Amniotic stem cell (primary cell): ENCODE results near the gene CUX1.

Experiments used
- DNase-seq: peaks from one replicate; lab custom pipeline; 2025; lab: John Stamatoyannopoulos, UW

The CUX1 gene

DNA sequence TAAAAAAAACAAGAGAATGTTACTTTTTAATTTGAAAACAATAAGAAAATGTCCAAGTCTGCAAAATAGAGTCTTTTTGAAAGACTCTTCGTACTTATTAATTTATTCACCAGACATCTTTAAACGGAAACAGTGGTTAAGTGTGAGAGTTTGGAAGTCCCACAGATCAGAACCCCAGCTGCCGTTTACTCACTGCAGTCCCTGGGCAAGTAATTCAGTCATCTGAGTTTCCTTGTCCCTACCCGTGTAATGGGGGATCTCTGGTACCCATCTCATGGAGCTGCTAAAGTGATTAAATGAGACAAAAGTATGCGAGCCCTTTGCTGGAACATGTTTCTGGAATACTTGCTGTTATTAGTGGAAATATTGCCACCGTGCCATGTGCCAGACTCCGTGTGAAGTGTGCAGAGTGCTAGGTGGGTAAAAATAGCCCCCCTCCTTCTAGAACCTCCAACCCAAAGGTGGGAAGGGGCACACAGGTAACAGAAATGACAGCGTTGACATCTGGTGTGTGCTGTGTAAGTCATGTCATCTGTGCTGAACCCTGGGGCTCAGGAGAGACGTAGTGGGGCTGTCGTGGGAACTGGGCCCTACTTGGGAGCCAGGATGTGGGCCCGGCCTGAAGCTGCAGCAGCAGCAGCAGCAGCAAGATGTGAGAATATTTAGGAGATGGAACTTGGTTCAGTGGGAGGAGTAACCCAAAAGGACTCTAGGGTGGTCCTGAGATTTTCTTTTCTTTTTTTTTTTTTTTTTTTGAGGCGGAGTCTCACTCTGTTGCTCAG, 140.5 kb downstream of the CUX1 start:
- no peak for DNase-seq

DNA sequence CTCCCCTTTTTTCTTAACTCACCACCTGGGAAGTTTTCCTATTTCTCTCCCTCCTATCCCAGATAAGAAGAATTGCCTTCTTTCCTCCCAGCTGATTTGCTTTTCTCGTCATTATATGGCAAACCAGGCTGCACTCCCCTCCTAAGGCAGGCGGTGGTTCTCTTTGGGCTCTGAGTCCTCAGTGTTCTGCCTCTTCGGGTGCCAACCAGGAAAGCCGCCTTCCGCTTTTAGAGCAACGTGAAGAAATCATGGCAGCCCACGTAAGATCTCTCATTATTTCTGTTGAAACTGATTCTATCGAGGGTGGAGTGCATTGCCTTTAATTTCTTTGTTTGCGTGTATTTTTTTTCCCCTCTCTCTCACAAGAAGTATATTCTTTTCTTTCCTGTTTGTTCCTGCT, 141.9 kb downstream of the CUX1 start:
- no peak for DNase-seq

DNA sequence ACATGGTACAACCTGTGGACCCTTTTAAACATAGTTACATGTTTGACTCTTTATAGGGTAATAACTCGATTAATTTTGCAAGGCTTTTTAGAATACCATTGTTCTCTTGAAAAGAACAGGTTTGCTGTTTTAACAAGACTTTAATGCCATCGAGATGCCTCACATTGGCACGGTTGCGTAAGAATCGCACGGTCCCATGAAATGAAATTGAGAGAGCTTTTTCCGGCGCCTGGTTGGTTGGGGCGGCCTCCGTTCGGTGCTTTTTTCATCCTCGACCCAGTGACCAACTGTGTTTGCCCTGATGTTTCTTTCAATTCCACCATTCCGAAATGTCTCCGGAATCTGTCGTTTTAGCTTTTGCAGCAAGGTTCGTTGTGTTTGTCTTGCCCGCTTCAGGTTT, 142.4 kb downstream of the CUX1 start:
- no peak for DNase-seq

DNA sequence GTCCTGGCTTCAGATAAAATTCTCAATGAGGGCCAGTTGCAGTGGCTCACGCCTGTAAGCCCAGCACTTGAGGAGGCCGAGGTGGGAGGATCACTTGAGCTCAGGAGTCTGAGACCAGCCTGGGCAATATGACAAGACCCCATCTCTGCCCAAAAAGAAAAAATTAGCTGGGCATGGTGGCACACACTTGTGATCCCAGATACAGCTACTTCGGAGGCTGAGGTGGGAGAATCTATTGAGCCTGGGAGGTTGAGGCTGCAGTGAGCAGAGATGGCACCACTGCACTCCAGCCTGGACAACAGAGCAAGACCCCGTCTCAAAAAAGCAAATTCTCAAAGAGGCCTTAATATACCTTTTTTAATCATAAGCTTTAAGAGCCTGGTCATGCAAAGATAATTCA, 142.9 kb downstream of the CUX1 start:
- DNase-seq = no peak

DNA sequence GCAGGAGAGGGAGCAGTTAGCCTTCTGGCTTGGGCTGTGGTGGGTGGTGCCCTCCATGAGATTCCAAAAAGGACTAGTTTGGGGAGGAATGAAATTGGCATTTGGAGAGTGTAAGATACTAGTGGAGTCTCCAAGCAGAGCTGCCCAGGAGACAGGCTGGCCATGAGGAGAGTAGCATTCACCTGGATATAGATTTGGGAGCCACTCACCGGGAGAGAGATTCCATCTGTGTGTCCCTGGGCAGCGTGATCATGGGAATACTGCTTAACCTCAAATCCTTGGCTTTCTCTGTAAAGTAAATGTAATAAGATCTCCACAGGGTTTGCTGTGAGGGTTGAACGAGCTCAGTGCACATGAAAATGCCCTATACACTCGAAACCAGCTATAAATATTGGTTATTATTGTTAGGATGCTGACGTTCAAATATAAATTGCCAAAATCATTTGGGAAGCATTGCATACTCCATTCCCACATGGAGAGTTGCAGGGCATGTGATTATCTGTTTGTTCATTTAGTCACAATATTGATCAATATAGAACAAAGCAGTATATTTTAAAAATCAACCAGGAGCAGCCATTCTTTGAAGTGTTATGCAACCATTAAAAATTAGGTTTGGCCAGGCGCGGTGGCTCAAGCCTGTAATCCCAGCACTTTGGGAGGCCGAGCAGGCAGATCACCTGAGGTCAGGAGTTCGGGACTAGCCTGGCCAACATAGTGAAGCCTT, 143.7 kb downstream of the CUX1 start:
- DNase-seq = no peak

DNA sequence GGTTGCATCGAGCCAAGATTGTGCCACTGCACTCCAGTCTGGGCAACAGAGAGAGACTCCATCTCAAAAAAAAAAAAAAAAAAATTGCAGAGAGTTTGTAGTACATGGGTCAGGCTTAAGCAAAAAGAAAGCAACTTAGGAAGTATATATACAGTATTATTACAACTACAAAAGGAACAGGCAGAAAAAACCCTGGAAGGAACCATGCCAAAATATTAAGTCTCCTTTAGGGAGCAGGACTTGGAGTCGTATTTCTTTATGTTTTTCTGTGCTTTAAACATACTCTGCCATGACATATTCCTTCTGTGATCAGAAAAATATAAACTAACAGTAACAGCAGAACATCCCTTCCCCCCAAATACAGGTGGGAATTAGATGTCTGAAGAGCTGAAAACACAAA, 144.4 kb downstream of the CUX1 start:
- no peak for DNase-seq

DNA sequence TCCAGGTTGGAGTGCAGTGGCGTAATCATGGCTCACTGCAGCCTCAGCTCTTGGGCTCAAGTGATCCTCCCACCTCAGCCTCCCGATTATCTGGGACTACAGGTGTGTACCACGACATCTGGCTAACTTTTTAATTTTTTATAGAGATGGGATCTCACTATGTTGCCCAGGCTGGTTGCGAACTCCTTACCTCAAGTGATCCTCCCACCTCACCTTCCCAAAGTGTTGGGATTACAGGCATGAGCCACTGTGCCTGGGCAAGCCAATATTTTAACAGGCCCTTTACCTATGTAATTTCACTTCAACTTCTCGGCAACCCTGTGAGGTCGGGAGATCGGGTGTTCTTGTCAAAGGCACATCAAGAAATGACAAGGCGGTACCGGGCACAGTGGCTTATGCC, 146.3 kb downstream of the CUX1 start:
- DNase-seq = no peak

DNA sequence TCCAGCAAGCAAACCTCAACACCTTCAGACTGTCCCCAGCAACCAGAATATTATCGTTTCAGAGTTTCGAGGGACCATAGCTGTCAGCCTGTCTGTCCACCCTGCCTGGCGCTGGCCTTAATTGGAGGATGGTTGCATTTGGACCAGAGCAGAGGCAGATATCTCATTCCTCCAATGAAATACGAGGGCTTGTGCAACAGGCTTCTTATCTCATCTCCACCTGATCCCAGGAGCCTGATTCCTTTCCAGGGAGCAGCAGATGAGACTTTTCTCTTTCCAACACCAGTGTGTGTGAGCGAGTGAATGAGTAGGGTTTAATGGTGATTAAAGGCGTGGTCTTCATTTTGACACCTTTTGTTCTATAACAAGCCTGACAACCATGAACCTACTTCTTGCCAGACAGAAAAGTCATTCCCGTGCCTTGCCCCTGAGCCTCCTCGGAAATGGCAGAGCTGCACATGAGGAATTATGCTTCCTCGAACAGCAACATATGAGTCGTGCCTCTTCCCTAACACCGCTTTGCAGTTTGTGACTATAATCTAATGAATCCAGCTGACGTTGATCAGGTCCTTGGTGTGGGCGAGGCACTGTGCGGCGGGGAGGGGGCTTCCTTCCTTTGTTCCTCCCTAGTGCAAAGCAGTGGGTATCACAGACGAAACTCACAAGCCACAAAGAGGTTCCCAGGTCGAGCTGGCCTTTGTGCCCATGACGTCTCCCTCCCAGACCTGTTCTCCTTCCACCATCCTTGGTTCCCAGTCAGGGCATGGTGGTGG, 147.4 kb downstream of the CUX1 start:
- no peak for DNase-seq

DNA sequence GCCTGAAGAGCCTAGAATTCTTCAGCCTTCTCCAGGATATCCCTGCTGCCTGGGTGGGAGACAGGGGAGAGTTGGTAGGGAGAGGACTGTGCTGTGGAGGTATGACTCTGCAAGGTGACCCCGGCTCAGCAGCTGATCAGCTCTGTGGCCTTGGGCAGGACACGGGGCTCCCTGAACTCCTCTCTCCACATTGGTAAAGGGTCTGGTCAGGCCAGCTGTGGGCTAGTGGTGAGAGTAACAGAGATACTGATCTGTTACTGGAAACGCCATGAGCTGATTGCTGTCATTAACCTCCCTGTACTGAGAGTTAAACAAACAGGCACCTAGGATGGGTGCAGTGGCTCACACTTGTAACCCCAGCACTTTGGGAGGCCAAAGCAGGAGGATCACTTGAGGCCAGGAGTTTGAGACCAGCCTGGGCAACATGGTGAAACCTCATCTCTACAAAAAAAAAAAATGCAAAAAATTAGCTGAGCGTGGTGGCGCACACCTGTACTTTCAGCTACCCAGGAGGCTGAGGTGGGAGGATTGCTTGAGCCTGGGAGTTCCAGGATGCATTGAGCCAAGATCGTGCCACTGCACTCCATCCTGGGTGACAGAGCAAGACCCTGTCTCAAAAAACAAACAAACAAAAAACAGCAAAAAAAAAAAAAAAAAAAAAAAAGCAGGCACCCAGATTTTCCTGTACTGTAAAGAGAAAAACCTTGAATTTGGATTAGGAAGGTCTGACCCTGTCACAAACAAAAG, 151.5 kb downstream of the CUX1 start:
- no peak for DNase-seq

DNA sequence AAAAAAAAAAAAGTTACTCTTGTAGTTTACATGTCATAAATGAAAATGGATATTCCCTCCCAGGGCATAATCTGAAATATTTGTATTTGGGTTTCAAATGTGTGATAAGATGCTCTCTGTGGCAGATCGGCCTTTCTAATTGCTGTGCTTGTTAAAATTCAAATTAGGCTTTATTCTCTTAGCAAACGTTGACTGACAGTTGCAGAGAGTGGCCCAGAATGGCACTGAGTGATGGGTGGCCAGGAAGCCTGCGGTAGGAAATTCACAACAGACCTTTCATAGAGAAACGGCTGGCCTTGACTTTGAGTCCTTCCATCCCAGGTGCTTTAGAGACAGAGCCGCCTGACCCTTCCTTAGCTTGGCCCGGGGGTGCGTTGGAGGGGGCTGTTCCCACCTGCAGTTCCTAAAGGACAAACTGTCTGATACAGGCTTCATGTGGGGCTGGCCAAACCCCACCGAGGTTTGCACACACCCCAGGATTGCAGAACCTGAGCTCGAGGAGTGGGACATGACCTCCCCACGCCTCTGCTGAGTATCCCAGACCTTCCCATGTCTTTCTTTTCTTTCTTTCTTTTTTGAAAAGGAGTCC, 152.7 kb downstream of the CUX1 start:
- no peak for DNase-seq

DNA sequence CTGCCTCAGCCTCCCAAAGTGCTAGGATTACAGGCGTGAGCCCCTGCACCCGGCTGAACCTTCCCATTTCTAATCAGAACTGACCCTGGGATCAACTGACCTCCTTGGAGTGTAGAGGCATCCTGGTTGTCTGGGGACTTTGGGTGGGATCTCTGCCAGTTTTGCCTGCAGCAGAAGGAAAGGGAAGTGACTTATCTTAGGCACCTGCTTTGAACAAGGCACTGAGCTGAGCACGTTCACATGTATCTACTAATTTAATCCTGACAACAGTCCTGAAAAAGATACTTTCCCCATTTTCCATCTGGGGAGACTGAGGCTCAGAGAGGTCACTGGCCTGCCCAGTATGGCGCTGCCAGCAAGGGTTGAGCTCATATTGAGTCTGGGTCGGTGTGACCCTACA, 153.4 kb downstream of the CUX1 start:
- no peak for DNase-seq

DNA sequence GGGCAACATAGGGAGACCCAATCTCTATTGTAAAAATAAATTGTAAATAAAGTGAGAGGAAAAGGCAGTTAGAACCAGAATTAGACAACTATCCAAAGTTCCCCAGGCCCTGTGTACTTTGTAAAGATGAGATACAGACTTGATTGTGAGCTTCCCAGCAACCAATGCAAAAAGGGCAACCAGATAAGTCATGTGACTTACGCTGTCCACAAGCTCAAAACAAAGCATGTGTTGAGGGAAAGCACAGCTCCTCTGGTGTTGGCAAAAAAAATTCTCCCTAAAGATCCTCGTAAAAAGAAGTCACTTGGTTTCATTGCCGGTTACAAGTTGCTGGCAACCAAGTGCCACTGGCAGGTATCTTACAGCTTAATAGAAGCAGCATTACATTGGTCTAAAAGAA, 154.0 kb downstream of the CUX1 start:
- no peak for DNase-seq

DNA sequence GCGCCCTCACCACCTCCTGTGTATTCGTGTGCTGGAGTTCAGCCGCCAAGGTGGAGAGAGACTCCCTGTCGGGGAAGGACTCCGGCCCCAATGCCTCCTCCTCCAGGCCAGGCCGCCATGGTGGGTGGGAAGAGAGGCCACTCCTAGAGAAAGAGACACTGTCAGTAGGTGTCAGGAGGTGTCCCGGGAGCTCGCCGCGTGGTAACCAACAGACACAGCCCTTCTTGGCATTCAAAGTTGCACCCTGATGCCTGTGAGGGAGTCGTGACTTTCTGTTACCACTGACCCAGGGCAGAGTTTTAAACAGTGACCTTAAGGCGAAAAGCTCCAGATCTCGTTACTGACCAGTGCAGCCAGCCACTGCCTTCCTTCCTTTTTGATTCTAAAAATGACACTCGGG, 155.2 kb downstream of the CUX1 start:
- DNase-seq = no peak

DNA sequence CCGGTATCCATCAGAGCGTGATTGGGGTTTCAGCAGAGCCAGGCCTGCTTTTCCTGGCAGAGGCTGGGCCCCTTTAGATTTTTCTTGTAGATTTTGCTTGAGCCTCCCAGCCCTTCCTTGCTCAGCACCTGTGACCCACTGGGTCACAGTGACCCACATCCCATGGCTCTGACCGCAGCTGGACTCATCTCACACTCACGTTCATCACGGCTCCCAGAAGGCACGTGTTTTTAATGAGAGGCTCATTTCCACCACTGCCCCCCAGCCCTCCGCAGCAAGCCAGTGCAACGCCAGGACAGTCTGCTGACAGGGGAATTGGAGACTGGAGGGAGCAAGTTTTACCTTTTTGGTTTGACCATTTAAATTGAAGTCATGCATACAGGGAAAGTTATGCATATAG, 155.7 kb downstream of the CUX1 start:
- no peak for DNase-seq

DNA sequence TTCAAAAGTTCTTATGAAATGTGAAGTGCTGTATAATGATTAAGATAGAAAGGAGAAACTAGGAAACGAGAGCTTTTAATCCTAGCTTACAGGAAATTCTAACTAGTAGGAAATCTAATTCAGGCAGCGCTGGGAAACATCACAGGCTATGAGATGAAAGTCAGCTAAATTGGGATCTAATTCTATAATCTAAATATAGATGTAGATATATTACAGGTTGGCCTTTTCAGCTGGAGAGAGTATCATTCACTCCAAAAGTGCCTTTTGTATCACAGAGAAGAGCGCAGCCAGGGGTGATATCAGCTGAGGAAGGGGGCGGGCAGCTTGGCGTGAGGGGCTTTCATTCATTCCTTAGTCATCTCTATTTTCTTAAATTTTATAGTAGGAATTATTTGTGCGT, 157.0 kb downstream of the CUX1 start:
- DNase-seq = no peak

DNA sequence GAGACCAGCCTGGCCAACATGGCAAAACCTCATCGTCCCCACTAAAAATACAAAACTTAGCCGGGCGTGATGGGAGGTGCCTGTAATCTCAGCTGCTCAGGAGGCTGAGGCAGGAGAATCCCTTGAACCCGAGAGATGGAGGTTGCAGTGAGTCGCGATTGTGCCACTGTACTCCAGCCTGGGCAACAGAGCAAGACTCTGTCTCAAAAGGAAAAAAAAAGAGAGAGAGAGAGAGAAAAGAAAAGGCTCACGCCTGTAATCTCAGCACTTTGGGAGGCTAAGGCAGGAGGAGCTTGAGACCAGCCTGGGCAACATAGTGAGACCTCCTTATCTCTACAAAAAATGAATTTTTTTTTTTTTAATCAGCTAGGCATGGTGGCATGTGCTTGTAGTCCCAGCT, 157.6 kb downstream of the CUX1 start:
- DNase-seq = no peak

DNA sequence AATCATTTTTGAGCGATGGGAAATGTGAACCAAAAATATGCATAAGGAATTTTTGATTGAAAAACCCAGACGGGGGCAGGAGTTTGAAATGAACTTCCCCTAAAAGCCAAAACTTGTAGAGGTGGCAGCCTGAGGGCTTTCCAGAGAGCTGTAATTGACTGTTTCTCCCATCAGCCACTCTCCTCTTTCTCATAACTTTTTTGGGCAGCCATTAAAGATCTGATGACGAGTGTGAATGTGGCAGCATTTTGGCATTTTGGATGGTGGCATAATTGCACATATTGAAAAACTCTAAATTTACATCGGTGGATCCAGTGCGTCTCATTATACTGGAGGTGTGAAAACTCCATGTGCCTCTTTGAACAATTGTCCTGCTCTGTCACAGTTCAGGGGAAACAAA, 159.0 kb downstream of the CUX1 start:
- DNase-seq = no peak

DNA sequence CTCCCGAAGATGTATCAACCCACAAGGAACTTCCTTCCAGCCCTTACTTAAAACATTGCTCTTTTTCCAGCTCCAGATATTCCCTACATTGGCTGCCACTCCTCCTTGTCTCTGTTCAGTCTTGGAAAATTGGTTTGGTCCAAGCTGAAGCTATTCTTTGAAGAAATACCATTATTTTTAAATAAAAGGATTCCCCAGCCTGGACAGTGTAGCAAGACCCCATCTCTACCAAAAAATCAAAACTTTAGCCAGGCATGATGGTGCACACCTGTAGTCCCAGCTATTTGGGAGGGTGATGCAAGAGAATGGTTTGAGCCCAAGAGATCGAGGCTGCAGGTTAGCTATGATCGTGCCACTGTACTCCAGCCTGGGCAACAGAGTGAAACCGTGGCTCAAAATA, 159.8 kb downstream of the CUX1 start:
- no peak for DNase-seq

DNA sequence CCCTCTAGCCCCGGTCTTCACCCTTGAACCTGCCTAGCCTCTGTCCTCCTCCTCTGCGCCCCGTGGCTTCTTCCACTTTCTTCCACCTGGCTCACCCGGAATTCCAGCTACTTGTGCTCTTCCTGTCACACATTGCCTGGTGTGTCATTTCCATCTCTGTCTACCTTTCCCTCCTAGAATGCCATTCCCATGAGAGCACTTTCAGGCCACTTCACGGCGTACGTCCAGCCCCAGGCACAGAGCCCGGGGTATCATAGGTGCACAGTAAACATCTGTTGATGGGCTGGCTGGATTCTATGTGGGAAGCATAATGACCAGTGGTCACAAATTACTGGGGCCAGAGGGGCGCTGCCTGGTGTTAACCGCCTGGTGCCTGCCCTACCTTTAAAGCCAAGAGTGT, 161.3 kb downstream of the CUX1 start:
- DNase-seq = no peak

DNA sequence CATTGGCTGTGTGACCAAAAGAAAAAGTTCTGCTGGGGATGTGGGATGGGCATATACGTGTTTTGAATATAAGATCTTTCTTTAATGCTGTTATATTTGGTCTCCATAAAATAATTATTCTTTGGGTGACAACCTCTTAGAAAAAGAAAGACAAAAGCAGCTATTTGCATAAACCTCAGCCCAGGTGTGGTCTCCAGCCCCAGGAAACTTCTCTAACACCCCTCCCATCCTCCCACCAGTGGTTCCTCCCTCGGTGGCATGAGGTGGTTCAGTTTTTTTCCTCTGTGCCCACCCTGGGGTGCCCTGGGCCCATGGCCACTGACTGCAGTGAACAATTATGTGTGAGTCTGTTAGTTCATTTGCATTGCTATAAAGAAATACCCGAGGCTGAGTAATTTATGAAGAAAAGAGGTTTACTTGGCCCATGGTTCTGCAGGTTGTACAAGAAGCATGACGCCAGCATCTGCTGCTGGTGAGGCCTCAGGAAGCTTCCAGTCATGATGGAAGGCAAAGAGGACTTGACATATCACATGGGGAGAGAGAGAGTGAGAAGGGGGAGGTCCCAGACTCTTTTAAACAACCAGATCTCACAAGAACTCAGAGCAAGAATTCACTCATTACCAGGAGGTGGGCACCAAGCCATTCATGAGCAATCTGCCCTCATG, 165.9 kb downstream of the CUX1 start:
- no peak for DNase-seq

DNA sequence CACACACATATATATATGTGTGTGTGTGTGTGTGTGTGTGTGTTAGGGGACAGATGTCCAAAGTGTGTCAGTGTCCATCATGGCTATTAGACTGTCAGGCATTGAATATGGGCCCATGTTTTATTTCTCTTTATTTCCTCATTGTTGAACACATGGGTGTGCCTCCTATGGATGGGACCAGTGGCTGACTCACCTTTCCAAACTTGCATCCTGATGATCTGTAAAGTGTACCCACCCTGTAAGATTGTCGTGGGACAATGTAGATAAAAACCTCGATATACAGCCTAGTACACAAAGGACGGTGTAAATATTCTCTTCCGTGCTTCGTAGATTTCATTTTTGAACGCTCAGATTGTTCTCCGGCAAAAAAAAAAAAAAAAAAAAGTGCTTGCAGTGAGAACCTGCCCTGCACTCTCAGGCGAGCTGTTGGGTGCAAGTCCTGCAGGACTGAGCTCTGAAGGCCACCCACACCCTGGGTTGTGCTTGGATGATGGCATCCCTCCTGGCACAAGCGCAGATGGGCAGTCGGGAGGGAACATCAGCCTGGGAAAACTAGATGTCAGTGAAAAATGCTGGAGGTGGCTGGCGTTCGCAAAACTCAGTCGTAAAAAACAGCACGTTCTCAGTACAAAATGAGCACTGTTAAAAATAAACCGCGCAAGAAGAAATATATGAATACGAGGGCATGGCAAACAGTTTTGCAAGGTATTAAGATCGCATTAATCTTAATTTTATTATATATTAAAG, 166.9 kb downstream of the CUX1 start:
- DNase-seq = no peak
